HG03442 (cell line): ENCODE results near the gene ZNF385C.
"Not testable (repeated sequence)": the region's sequence is repeated elsewhere in the genome, so short reads cannot be mapped to it uniquely, and the experiment has no call there.

ENCODE experiments used
- ATAC-seq: cut with Tn5 transposase; IDR thresholded peaks from one replicate; pipeline ENCODE4 v1.9.1; 2021; ENCODE audit warnings: mild to moderate bottlenecking, moderate library complexity; ENCODE audit not compliant: unreplicated experiment

Gene ZNF385C

GRCh38 chr17:42026857-42027589 lies 71.2 kb downstream of the ZNF385C start:
- no peak for ATAC-seq

DNA sequence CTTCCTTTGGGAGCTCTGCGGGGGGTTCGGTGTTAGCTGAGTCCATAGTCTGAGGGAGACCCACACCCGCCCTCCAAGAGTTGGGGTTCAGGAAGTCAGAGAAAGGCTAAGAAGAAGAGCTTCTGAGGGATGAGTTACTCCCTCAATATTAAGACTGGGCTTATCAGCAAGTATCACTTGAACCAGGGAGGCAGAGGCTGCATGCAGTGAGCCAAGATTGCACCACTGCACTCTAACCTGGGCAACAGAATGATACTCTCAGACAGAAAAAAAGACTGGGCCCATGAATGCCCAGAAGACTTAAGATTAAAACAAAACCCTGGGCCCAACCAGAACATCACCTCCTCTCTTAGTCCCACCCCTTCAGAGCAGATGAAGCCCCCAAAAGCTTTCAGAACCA lies 72.3 kb downstream of the ZNF385C start:
- ATAC-seq = no peak

DNA sequence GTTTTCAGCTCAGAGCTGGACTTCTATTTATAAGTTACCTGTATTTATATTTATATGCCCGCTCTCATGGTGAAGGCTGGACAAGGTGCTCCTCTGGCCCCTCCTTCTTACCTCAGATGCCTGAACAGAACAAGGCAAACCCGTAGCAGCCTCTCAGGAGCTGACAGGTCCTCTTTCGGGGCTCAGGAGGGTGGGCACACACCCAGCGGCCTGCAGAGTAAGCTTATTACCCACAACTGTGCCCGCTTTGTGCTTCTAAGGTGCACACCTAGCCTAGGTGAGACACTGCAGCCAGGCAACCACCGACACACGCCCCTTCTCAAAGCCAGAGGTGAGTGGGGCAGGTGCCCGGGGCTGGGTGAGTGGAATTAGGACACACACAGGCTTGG lies 73.1 kb downstream of the ZNF385C start:
- ATAC-seq = no peak

DNA sequence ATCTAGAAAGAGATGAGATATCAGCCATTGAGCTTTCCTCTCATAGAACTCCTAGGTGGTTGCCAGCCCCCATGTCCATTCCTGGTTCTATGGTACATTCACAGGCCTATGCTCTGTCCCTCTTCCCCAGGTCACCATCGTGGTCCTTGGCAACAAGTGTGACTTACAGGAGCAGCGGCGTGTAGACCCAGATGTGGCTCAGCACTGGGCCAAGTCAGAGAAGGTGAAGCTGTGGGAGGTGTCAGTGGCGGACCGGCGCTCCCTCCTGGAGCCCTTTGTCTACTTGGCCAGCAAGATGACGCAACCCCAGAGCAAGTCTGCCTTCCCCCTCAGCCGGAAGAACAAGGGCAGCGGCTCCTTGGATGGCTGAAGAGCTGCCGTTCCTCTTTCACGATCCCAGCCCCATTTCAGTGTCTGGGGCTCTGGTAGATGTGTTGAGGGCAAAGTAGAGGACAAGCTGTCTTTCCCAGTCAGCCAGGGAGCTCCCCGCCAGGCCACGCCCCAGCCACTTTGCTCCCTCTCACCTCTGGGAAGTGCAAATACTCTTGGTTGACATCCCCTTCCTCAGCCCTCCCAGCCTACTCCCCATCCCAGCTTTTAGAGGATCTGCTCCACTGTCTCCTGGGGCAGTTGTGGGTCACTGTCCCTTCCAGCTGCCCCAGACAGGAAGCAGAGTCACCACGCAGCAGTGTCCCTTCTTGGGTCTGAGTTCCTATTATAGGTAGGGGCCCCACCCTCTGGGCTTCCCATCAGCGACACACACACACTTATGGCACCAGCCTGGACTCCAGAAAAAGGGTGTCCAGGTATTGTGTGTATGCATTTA lies 74.5 kb downstream of the ZNF385C start:
- no peak for ATAC-seq

- ATAC-seq = not testable (repeated sequence)
These were observed 77.4 kb downstream of the ZNF385C start for GRCh38 chr17:42020845-42021244.

DNA sequence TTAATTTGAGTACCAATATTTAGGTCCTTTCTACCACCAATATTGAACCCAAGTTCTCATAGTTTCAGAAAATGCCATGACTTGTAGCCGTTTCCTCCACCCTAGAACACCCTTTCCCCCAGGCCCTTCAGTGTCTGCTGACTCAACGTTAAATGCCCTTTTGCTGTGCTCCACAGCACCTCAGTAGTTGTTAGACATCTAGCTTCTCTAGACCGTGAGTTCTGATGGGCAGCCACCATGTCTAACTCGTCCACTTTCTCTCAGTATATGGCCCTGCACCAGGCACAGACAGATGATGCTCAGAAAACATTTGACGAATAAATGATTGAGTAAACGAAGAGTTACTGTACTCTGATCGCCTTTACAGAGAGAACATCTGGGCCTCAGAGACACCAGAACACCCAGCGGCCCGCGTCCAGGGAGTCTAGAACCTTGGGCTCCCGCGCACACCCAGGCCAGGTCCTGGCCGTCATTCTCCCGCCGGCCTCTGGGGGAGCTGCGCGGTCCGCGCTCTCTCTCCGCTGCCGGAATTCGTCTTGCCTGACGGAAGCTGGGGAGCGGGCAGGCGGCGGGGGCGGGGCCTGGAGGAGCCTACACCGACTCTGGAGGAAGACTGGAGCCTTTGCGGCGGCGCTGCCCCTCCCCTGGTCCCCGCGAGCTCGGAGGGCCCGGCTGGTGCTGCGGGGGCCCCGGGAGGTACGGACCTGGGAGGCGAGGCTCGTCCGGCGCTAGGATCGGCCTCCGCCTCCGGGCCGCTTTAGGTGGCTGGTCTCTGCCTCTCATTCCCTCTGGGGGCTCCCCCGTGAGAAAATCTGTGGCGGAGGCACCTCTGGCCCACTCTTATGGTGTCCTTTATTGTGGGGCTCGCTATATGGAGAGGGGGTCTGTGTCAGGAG lies 78.5 kb downstream of the ZNF385C start, which contains the start of gene NKIRAS2:
Gene NKIRAS2 (plus strand): TSS at position 582 of the 896 bp plus-strand sequence. CDS start 1,488 bp downstream, outside the sequence.
- ATAC-seq = peak; percentile 50

DNA sequence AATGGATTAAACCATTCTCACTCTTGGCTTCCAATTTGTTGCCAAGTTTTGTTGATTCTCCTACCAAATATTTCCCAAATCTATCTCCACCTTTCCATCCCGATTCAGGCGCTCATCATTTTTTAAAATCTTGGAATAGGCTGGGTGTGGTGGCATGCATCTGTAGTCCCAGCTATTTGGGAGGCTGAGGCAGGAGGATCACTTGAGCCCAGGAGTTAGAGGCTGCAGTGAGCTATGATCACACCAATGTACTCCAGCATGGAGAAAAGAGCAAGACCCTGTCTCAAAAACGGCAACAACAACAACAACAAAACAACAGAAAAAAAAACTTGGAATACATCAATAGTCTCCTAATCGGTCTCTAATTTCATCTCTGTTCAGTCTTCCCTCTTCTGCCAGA lies 79.3 kb downstream of the ZNF385C start:
- ATAC-seq = no peak

DNA sequence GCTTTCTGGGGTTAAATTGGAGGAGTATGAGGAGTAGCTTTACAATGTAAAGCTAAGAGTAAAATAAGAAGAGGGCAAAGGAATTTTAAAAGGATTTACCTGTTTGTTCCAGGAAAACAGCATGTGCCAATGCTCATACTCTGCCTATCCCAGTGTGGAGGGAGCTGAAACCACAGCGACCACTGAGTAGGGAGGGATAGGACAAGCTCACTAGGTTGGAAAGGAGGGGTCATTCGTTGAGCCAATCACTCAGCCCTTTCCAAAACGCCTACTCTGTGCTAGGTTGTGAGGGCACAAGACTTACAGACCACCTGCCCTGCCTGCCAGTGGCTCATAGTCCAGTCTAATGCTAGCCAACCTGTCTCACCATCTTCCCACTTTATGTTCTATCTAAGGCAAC lies 79.9 kb downstream of the ZNF385C start:
- no peak for ATAC-seq

- ATAC-seq = no peak
These were observed 80.4 kb downstream of the ZNF385C start for GRCh38 chr17:42017866-42018200.

- ATAC-seq = peak; percentile 74
These were observed 81.1 kb downstream of the ZNF385C start, which contains the start of gene DNAJC7 for GRCh38 chr17:42016941-42017865. DNAJC7 (minus strand) TSS chr17:42017439; CDS start chr17:42017416, 23 bp downstream.

DNA sequence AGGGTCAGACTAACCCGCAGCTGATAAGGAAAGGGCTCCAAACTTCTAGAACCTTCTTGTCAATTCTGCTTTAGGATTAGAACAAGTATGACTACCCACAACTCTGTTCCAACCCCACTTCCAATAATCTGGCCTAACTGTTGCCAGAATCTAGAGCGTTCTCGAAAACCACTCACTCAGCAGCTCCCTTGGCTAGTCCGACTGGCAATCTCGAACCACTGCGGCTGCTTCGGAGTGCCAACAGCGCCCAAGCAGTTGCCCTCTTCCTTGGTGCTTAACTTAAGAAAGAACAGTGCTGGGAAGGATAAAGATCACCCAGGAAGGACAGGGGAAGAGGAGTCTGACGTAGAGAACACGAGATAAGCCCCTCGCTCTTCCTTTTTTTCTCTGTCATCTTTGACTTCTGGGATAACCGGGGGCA lies 81.9 kb downstream of the ZNF385C start:
- no peak for ATAC-seq

- not testable (repeated sequence) for ATAC-seq
These were observed 84.5 kb downstream of the ZNF385C start for GRCh38 chr17:42013740-42014139.

GRCh38 chr17:42012363-42012762 lies 85.9 kb downstream of the ZNF385C start:
- not testable (repeated sequence) for ATAC-seq

- ATAC-seq = no peak
These were observed 87.3 kb downstream of the ZNF385C start for GRCh38 chr17:42010898-42011516.

DNA sequence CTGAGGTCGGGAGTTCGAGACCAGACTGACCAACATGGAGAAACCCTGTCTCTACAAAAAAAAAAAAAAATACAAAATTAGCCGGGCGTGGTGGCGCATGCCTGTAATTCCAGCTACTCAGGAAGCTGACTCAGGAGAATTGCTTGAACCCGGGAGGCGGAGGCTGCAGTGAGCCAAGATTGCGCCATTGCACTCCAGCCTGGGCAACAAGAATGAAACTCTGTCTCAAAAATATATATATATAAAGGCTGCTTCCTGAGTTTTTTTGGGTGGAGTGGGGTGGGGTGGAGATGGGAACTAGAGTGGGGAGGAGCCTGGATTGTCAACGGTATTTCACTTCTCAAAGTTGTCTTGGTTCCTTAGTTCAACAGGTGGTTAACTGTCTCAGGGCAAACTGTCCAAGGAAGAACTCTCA lies 88.0 kb downstream of the ZNF385C start:
- not testable (repeated sequence) for ATAC-seq

GRCh38 chr17:42009170-42009569 lies 89.1 kb downstream of the ZNF385C start:
- no peak for ATAC-seq

DNA sequence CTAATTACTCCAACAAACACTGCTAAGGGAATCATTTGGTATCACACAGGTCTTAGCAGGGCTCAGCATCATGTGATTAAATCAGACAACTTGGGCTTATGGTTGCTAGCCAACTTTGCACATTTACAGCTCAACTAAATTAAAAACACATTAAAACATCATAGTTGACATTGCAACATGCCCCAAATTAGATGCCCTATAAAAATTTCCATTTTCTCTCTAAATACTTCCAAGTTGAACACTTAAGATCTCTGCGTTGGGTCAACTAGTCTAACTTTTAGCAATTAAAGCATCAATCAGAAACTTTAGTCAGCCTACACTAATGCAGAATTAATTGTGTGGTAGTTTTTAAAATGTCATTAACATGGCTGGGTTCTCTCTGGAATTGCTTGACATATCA lies 93.1 kb downstream of the ZNF385C start:
- no peak for ATAC-seq

DNA sequence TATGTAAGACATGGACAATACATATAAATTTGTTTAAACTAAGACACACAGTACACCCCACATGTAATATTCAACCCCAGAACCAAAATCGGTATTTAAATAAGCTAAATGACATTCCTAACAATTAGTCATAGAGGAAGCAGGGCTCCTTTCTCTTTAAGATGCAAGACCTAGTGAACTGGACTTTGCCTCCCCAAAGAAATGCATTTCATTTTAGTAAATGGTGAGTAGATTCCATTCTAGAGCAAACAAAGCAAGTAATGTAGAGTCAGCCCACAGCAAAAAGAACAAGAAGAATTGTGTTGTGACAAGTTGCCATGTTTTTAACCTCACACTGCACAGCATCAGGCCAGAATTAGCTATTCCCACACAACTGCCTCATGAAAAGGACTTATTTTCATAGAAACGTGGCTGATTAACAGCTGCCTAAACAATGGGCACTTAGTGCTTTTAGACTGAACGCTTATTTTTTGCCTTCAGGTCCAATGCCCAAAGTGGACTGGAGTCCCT lies 95.4 kb downstream of the ZNF385C start:
- no peak for ATAC-seq

- no peak for ATAC-seq
These were observed 96.0 kb downstream of the ZNF385C start for GRCh38 chr17:42002175-42002791.
